H1 (cell line): ENCODE data around the gene URM1. TPM values are rescaled to one million over a fixed set of nuclear protein-coding genes. Genes with fewer than 3 reads are reported as not detected.

Experiments
- CTCF ChIA-PET: fragments of 300-600 bp; sonication (Branson Sonifier 250); formaldehyde crosslinking; loops from one replicate; lab custom pipeline; 2021; ENCODE audit not compliant: partially characterized antibody; lab: Charles Lee
- POLR2A ChIA-PET: fragments of 300-600 bp; sonication (Branson Sonifier 250); formaldehyde crosslinking; loops from one replicate; lab custom pipeline; 2021; ENCODE audit warnings: inconsistent platforms; ENCODE audit not compliant: partially characterized antibody; lab: Charles Lee
- DNase-seq, 2 experiments: peaks; one replicate each; pipeline versions ENCODE4 v3.0.0 to v3.0.0-alpha.2; 2010 to 2022; ENCODE audit warnings: low spot score in 2 of 2, low read depth in 1 of 2, mixed read lengths in 1 of 2
- FAIRE-seq: peaks from 2 replicates; lab custom pipeline; 2011; peaks lifted over from hg19 to GRCh38; lab: Jason Lieb, UNC
- H2AFZ ChIP-seq: 2 replicates; pipeline ENCODE4 v1.8.1; 2012; ENCODE audit warnings: low read length, inconsistent platforms
- H2AK5ac ChIP-seq: 2 replicates; pipeline ENCODE4 v1.6.1; 2013; ENCODE audit warnings: low read depth, low read length
- H2BK120ac ChIP-seq: replicated peaks from 2 replicates; pipeline ENCODE3; 2013; ENCODE audit warnings: low read depth, low read length, inconsistent platforms
- H2BK12ac ChIP-seq: 2 replicates; pipeline ENCODE4 v1.6.1; 2013; ENCODE audit warnings: low read depth, low read length
- H2BK15ac ChIP-seq: 2 replicates; pipeline ENCODE4 v1.6.1; 2013; ENCODE audit warnings: low read length
- H2BK20ac ChIP-seq: 2 replicates; pipeline ENCODE4 v1.6.1; 2013; ENCODE audit warnings: low read length
- H2BK5ac ChIP-seq: 2 replicates; pipeline ENCODE4 v1.6.1; 2013; ENCODE audit warnings: low read depth, low read length
- H3K14ac ChIP-seq: 2 replicates; pipeline ENCODE4 v1.6.1; 2013; ENCODE audit warnings: inconsistent platforms; ENCODE audit not compliant: insufficient read length
- H3K18ac ChIP-seq: 2 replicates; pipeline ENCODE4 v1.6.1; 2013; ENCODE audit warnings: low read length; ENCODE audit errors: extremely low read depth
- H3K23ac ChIP-seq: 2 replicates; pipeline ENCODE4 v1.6.1; 2013; ENCODE audit warnings: inconsistent platforms; ENCODE audit not compliant: insufficient read length
- H3K23me2 ChIP-seq: 2 replicates; pipeline ENCODE4 v1.6.1; 2013; ENCODE audit warnings: low read depth, low read length
- H3K27ac ChIP-seq: 2 replicates; pipeline ENCODE4 v1.6.1; 2011; ENCODE audit warnings: low read depth, low read length, inconsistent platforms
- H3K27me3 ChIP-seq, 4 experiments: replicated peaks in 1 of 4; 1 replicate in 1 of 4; 2 replicates in 3 of 4; pipeline versions ENCODE4 v1.6.1 to v1.8.1; 2011 to 2013; ENCODE audit warnings: low read length in 3 of 4, mild to moderate bottlenecking in 3 of 4, inconsistent platforms in 2 of 4, mixed read lengths in 2 of 4, moderate library complexity in 1 of 4; ENCODE audit not compliant: control insufficient read depth in 3 of 4, insufficient read depth in 3 of 4; ENCODE audit errors: extremely low read depth in 1 of 4
- H3K36me3 ChIP-seq, 4 experiments: 2 replicates each; pipeline versions ENCODE4 v1.6.1 to v1.8.1; 2011 to 2013; ENCODE audit warnings: mild to moderate bottlenecking in 4 of 4, low read length in 3 of 4, moderate library complexity in 2 of 4, control low read depth in 1 of 4, inconsistent platforms in 1 of 4; ENCODE audit not compliant: insufficient read depth in 4 of 4, control insufficient read depth in 2 of 4
- H3K4ac ChIP-seq: replicated peaks from 2 replicates; pipeline ENCODE3; 2013; ENCODE audit warnings: low read length, low read depth, mixed read lengths, inconsistent platforms; ENCODE audit not compliant: insufficient read length
- H3K4me1 ChIP-seq, 4 experiments: replicated peaks in 1 of 4; 1 replicate in 1 of 4; 2 replicates in 3 of 4; pipeline versions ENCODE4 v1.6.1 to v1.8.1; 2011 to 2013; ENCODE audit warnings: low read length in 3 of 4, inconsistent platforms in 2 of 4, mixed read lengths in 1 of 4; ENCODE audit not compliant: insufficient read depth in 4 of 4, control insufficient read depth in 3 of 4
- H3K4me2 ChIP-seq, 2 experiments: 2 replicates each; pipeline versions ENCODE4 v1.6.1 to v1.8.1; 2011 to 2013; ENCODE audit warnings: low read depth in 2 of 2, low read length in 2 of 2, control low read depth in 1 of 2, inconsistent platforms in 1 of 2, mild to moderate bottlenecking in 1 of 2; ENCODE audit not compliant: insufficient read depth in 1 of 2
- H3K4me3 ChIP-seq, 4 experiments: fragments of 200-600, 300-600 bp in 1 of 4; sonication (generic), shearing (Covaris generic), sonication (Bioruptor Twin) in 1 of 4; 2 replicates each; pipeline versions ENCODE4 v1.5.1 to v1.8.1; 2011 to 2016; ENCODE audit warnings: low read length in 4 of 4, low read depth in 3 of 4, control low read depth in 2 of 4, inconsistent platforms in 2 of 4, mild to moderate bottlenecking in 2 of 4, mixed read lengths in 1 of 4, moderate library complexity in 1 of 4; ENCODE audit not compliant: insufficient read depth in 2 of 4; ENCODE audit errors: extremely low read depth in 1 of 4
- H3K56ac ChIP-seq: replicated peaks from 2 replicates; pipeline ENCODE3; 2013; ENCODE audit warnings: low read depth, mild to moderate bottlenecking, mixed read lengths, low read length, inconsistent platforms; ENCODE audit not compliant: insufficient read length
- H3K79me1 ChIP-seq: 2 replicates; pipeline ENCODE4 v1.6.1; 2013; ENCODE audit warnings: low read depth, low read length, control low read depth
- H3K79me2 ChIP-seq, 2 experiments: 2 replicates each; pipeline versions ENCODE4 v1.6.1 to v1.8.1; 2012 to 2013; ENCODE audit warnings: low read length in 2 of 2, mild to moderate bottlenecking in 2 of 2, inconsistent platforms in 1 of 2; ENCODE audit not compliant: insufficient read depth in 2 of 2, control insufficient read depth in 1 of 2
- H3K9ac ChIP-seq, 4 experiments: replicated peaks in 1 of 4; 1 replicate in 1 of 4; 2 replicates in 3 of 4; pipeline versions ENCODE4 v1.6.1 to v1.8.1; 2011 to 2013; ENCODE audit warnings: low read depth in 3 of 4, low read length in 3 of 4, control low read depth in 2 of 4, mild to moderate bottlenecking in 2 of 4, moderate library complexity in 2 of 4, inconsistent platforms in 1 of 4; ENCODE audit errors: extremely low read depth in 1 of 4
- H3K9me3 ChIP-seq, 2 experiments: 2 replicates each; pipeline versions ENCODE4 v1.6.1 to v1.8.1; 2012 to 2013; ENCODE audit warnings: mild to moderate bottlenecking in 2 of 2, moderate library complexity in 2 of 2, control low read depth in 1 of 2, inconsistent platforms in 1 of 2, low read depth in 1 of 2, low read length in 1 of 2, mixed read lengths in 1 of 2; ENCODE audit not compliant: insufficient read depth in 2 of 2
- H4K20me1 ChIP-seq, 2 experiments: replicated peaks in 1 of 2; 2 replicates each; pipeline versions ENCODE3 to v1.8.1; 2011 to 2013; ENCODE audit warnings: inconsistent platforms in 2 of 2, low read length in 2 of 2, mild to moderate bottlenecking in 1 of 2; ENCODE audit not compliant: insufficient read depth in 2 of 2, control insufficient read depth in 1 of 2
- H4K5ac ChIP-seq: 2 replicates; pipeline ENCODE4 v1.6.1; 2013; ENCODE audit warnings: low read length, low read depth, mixed read lengths, inconsistent platforms; ENCODE audit not compliant: insufficient read length
- H4K8ac ChIP-seq: 2 replicates; pipeline ENCODE4 v1.8.0; 2013; ENCODE audit warnings: mild to moderate bottlenecking, moderate library complexity, low read length, inconsistent platforms; ENCODE audit not compliant: insufficient read depth; ENCODE audit errors: extremely low read depth
- H4K91ac ChIP-seq: replicated peaks from 2 replicates; pipeline ENCODE3; 2013; ENCODE audit warnings: low read length, mixed read lengths, inconsistent platforms; ENCODE audit not compliant: insufficient read length
- RBBP5 ChIP-seq: IDR thresholded peaks from 2 replicates; pipeline ENCODE4 v1.7.1; 2012; ENCODE audit warnings: low read depth, mild to moderate bottlenecking, inconsistent platforms, low read length, moderate library complexity, borderline replicate concordance
- RNF2 ChIP-seq: fragments of 200-900, 300-1000 bp; sonication (generic); IDR thresholded peaks from 2 replicates; pipeline ENCODE4 v1.7.1; 2016; ENCODE audit warnings: borderline replicate concordance, low read depth, mild to moderate bottlenecking, antibody characterized with exemption, low read length; ENCODE audit not compliant: poor library complexity, severe bottlenecking; ENCODE audit errors: missing control alignments
- SIN3A ChIP-seq, 2 experiments: IDR thresholded peaks in 1 of 2; conservative IDR thresholded peaks in 1 of 2; 2 replicates each; pipeline ENCODE4 v1.6.1; 2011 to 2012; ENCODE audit warnings: low read length in 2 of 2, improper control_type of control experiment in 1 of 2, low read depth in 1 of 2, mild to moderate bottlenecking in 1 of 2
- SUZ12 ChIP-seq: fragments of 200-600 bp; sonication (generic); IDR thresholded peaks from 2 replicates; pipeline ENCODE4 v1.6.1; 2012; ENCODE audit warnings: mild to moderate bottlenecking, inconsistent platforms, low read length, moderate library complexity, mixed read lengths
- TBP ChIP-seq: IDR thresholded peaks from 2 replicates; pipeline ENCODE4 v1.6.1; 2011; ENCODE audit warnings: low read depth, low read length, improper control_type of control experiment
- WGBS, 2 experiments: shearing (Covaris generic) in 1 of 2; methylation state at CpG; one replicate each; pipeline versions ENCODE4 v1.1.6 to v1.1.7; 2013 to 2015; ENCODE audit warnings: low lambda C conversion rate in 2 of 2, mixed read lengths in 2 of 2, inconsistent platforms in 1 of 2, low coverage in 1 of 2, missing lambda C conversion rate in 1 of 2; ENCODE audit not compliant: insufficient replicate concordance in 2 of 2, insufficient coverage in 1 of 2, insufficient read length in 1 of 2; ENCODE audit errors: extremely low coverage in 1 of 2, missing lambda C conversion rate in 1 of 2; 5-methylcytosine and 5-hydroxymethylcytosine counted together
- polyA plus RNA-seq, 7 experiments: library from polyadenylated mRNA; depleted of rRNA in 3 of 7; stranded (reverse) in 5 of 7; unstranded in 2 of 7; fragments of >200 nt in 5 of 7; fragments of 200-250 nt in 2 of 7; gene quantifications; 1 replicate in 5 of 7; 2 replicates in 1 of 7; 4 replicates in 1 of 7; pipeline versions ENCODE4 v1.2.1 to v1.2.3, GENCODE V29; 2011 to 2013; ENCODE audit warnings: missing spikeins in 2 of 7, mixed read lengths in 2 of 7
- total RNA-seq: library from RNA; stranded (reverse); fragmentation: NEBNext Ultra II Directional; extraction: Animal tissue kit (Norgen Biotek cat#: 25700); gene quantifications from 2 replicates; pipeline ENCODE4 v1.2.1, GENCODE V29; 2021

The URM1 gene
- total and polyA plus RNA-seq, 2 of the 8 experiments (the other 6 are each of a cell fraction or from before 2014, with no cell fraction given) = 58.3 to 62.3 TPM

DNA sequence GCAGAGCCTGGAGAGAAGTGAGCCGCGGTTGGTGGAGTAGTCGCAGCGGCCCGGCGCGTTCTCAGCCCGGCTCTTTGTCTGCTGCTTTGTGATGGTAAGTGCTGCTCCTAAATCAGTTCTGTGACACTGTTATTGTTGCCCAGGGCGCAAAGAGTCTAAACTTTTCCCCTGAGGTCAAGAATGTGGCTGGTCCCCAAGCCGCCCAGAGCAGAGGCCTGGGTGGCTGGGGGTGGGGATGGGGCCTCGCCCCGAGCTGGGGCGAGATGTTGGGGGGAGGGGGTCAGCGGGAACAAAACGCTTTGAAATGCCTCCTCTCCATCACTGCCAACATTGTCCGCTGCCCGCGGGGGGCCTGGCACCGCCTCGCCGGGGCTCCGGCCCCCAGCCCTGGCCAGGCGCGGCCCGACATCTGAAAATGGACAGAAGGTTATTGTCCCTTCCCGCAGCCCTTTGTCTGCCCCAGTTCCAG is 37.8 kb downstream of the URM1 start:
- TF ChIP-seq SIN3A (conservative IDR thresholded peaks at IDR 0.05 in 1 of 2, IDR thresholded peaks at IDR 0.05 in 1 of 2; ENCODE audit: low read depth in 1 of 2, low read length in 2 of 2) (no peak), SUZ12 (0 out of 2 replicates have a peak, but pooled peaks have one; percentile 36), RNF2 (no peak), TBP (no peak), RBBP5 (0 out of 2 replicates have a peak, but pooled peaks have one; percentile 30)
- Histone ChIP-seq H3K27me3 (peaks cover 62 to 89% (median 81%) of the 10 kb centered on the region in 4 experiments), H3K23me2 (no peaks in the 10 kb centered on the region), H4K20me1 (peaks cover 0 to 1% of the 10 kb centered on the region in 2 experiments), H2BK5ac (no peak overlapping the region), H2AFZ (no peak overlapping the region), H2BK12ac (0 out of 2 replicates have a peak overlapping the region, but pooled peaks have one; percentile 13), H3K23ac (no peak overlapping the region), H3K9me3 (peaks cover 0 to 3% of the 10 kb centered on the region in 2 experiments; a peak in 1 of 4 replicates), H3K14ac (no peak overlapping the region), H3K79me1 (no peaks in the 10 kb centered on the region), H3K4me2 (peak overlapping the region; percentile 23), H3K79me2 (no peaks in the 10 kb centered on the region), H2AK5ac (no peak overlapping the region), H3K4ac (no peak overlapping the region), H3K18ac (no peak overlapping the region; the same call in 1 of the 2 replicates), H3K27ac (no peak overlapping the region), H3K4me1 (peaks cover 15 to 45% (median 21%) of the 10 kb centered on the region in 4 experiments), H3K4me3 (peak overlapping the region in 1 of 4 experiments; percentile 5; a peak in 1 of 8 replicates), H4K91ac (no peak overlapping the region), H3K36me3 (no peaks in the 10 kb centered on the region), H4K5ac (no peak overlapping the region), H4K8ac (no peak overlapping the region), H2BK120ac (no peak overlapping the region), H2BK20ac (no peak overlapping the region), H3K56ac (no peak overlapping the region), H3K9ac (no peak overlapping the region), H2BK15ac (no peak overlapping the region)
- ChIA-PET CTCF (interaction anchor here (1.0 to 15.7 kb wide), 13 partner anchors 11 to 149 kb away, joined by 3 to 544 read pairs (median 6); partner anchors contain the start of genes CERCAM and URM1), POLR2A (interaction anchor here (0.8 to 4.8 kb wide), 7 partner anchors 13 to 275 kb away, joined by 3 to 27 read pairs (median 5); no protein-coding TSS in a partner anchor)
- 8% methylated on average over 24 of the region's 26 CpGs; no CpG with 5 or more reads in 1 of the 2 experiments for WGBS, 2 experiments
- FAIRE-seq = no peak
- DNase-seq = no peak
